K562 (cell line): ENCODE results near the gene PDE9A. TPM values are rescaled to one million over a fixed set of nuclear protein-coding genes. Genes with fewer than 3 reads are reported as not detected.

Experiments
- ATF1 ChIP-seq, 2 experiments: fragments of 450-650 bp in 1 of 2; IDR thresholded peaks; 2 replicates each; pipeline ENCODE4 v1.6.1; 2016; ENCODE audit warnings: missing compliant biosample characterization in 1 of 2, missing genetic modification characterization in 1 of 2
- CSDE1 ChIP-seq, 2 experiments: fragments of 450-650 bp; IDR thresholded peaks; 2 replicates each; pipeline ENCODE4 v1.6.1; 2016; ENCODE audit warnings: mild to moderate bottlenecking in 1 of 2
- DMBX1 ChIP-seq: fragments of 250-450 bp; sonication (Bioruptor Pico); IDR thresholded peaks from 2 replicates; pipeline ENCODE4 v1.8.0; 2022; ENCODE audit warnings: inconsistent platforms, mild to moderate bottlenecking, moderate library complexity, borderline replicate concordance
- HNRNPK ChIP-seq: fragments of 200-400 bp; formaldehyde crosslinking; IDR thresholded peaks from one replicate; pipeline ENCODE4 v1.6.1; 2018; ENCODE audit warnings: mild to moderate bottlenecking, low read depth, low read length; ENCODE audit not compliant: poor library complexity, severe bottlenecking
- SMARCE1 ChIP-seq: fragments of 450-650 bp; IDR thresholded peaks from 2 replicates; pipeline ENCODE4 v1.7.1; 2016; ENCODE audit warnings: mild to moderate bottlenecking
- ZNF232 ChIP-seq: sonication (generic); formaldehyde crosslinking; IDR thresholded peaks from 2 replicates; pipeline ENCODE4 v1.8.0; 2022; ENCODE audit warnings: mild to moderate bottlenecking, missing genetic modification reagents
- polyA plus RNA-seq, 8 experiments: library from polyadenylated mRNA; depleted of rRNA in 4 of 8; stranded (reverse) in 5 of 8; unstranded in 3 of 8; fragments of >200 nt; fragmentation: Nextera tagmentation in 2 of 8; fragmentation: Illumina TruSeq in 1 of 8; extraction: Ambion mirVana in 2 of 8; extraction: Trizol in 1 of 8; gene quantifications; 2 replicates each; pipeline versions ENCODE4 v1.2.1 to v1.2.3, GENCODE V29; 2011 to 2014; ENCODE audit warnings: inconsistent platforms in 1 of 8, missing spikeins in 1 of 8
- total RNA-seq, 7 experiments: library from RNA; depleted of rRNA in 6 of 7; stranded (reverse); fragments of >200 nt in 6 of 7; fragmentation: Illumina TruSeq in 2 of 7; extraction: Trizol in 2 of 7; gene quantifications; 2 replicates each; pipeline versions ENCODE4 v1.2.1 to v1.2.3, GENCODE V29; 2011 to 2021; ENCODE audit warnings: low replicate concordance in 1 of 7
- TF ChIP-seq, protein P1 (sequence below): fragments of 250-450 bp; sonication (Bioruptor Pico); IDR thresholded peaks from 2 replicates; pipeline ENCODE4 v1.4.0; 2020; ENCODE audit warnings: mild to moderate bottlenecking, moderate library complexity

PDE9A gene
- total and polyA plus RNA-seq, 9 of the 15 experiments (the other 6 are each of a cell fraction or from before 2014, with no cell fraction given) = 0.07 to 0.27 TPM; not detected in 7

DNA sequence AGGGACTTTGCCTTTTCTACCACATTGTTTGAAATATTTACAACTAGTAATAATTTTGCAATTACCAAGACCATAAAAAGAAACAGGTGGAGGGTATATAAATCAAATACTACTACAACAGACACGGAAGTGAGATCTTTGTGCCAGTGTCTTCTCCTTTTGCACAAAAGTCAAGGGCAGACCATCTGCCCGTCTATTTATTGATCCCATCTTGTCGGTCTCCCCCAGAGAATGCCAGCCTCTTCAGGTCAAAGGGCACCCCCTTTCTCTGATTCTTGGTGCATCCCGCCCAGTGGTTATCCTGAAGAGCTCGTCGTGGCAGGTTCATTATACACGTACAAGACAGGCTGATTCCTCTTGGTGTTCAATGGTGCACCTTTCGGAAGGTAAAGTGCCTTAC lies 4.8 kb upstream of the PDE9A start (continued):
- TF ChIP-seq, protein P1, sequence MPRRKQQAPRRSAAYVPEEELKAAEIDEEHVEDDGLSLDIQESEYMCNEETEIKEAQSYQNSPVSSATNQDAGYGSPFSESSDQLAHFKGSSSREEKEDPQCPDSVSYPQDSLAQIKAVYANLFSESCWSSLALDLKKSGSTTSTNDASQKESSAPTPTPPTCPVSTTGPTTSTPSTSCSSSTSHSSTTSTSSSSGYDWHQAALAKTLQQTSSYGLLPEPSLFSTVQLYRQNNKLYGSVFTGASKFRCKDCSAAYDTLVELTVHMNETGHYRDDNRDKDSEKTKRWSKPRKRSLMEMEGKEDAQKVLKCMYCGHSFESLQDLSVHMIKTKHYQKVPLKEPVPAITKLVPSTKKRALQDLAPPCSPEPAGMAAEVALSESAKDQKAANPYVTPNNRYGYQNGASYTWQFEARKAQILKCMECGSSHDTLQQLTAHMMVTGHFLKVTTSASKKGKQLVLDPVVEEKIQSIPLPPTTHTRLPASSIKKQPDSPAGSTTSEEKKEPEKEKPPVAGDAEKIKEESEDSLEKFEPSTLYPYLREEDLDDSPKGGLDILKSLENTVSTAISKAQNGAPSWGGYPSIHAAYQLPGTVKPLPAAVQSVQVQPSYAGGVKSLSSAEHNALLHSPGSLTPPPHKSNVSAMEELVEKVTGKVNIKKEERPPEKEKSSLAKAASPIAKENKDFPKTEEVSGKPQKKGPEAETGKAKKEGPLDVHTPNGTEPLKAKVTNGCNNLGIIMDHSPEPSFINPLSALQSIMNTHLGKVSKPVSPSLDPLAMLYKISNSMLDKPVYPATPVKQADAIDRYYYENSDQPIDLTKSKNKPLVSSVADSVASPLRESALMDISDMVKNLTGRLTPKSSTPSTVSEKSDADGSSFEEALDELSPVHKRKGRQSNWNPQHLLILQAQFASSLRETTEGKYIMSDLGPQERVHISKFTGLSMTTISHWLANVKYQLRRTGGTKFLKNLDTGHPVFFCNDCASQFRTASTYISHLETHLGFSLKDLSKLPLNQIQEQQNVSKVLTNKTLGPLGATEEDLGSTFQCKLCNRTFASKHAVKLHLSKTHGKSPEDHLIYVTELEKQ = no peak
- TF ChIP-seq SMARCE1 (no peak), DMBX1 (CRISPR knock-in tag) (no peak), ZNF232 (CRISPR knock-in tag) (no peak), HNRNPK (no peak), CSDE1 (IDR thresholded peaks at IDR 0.05) (no peak), ATF1 (CRISPR knock-in tag; IDR thresholded peaks at IDR 0.05) (no peak), ATF1 (tag; IDR thresholded peaks at IDR 0.05) (no peak)
